Kidney (tissue), 14 donors: ENCODE measurements around the gene TPST1. TPM values are rescaled to one million over a fixed set of nuclear protein-coding genes. Genes with fewer than 3 reads are reported as not detected.

ENCODE experiments used
- DNase-seq, 5 donors: peaks; one replicate each; pipeline ENCODE4 v3.0.0-alpha.2; 2013 to 2020
- FAIRE-seq: peaks from 2 replicates; lab custom pipeline; 2012; peaks lifted over from hg19 to GRCh38; lab: Jason Lieb, UNC
- H3K27ac ChIP-seq, 2 donors: one replicate each; pipeline ENCODE4 v1.7.0; 2013; ENCODE audit warnings: low read depth in 2 of 2, low read length in 2 of 2, inconsistent platforms in 1 of 2
- H3K27me3 ChIP-seq: one replicate; pipeline ENCODE4 v1.7.1; 2013; ENCODE audit warnings: low read length, inconsistent platforms; ENCODE audit not compliant: control insufficient read depth, insufficient read depth
- H3K36me3 ChIP-seq, 3 donors: one replicate each; pipeline versions ENCODE4 v1.7.0 to v1.7.1; 2013; ENCODE audit warnings: low read length in 3 of 3, control low read depth in 1 of 3, inconsistent platforms in 1 of 3; ENCODE audit not compliant: insufficient read depth in 3 of 3, control insufficient read depth in 2 of 3
- H3K4me1 ChIP-seq, 3 donors: one replicate each; pipeline versions ENCODE4 v1.7.0 to v1.7.1; 2013; ENCODE audit warnings: low read length in 3 of 3, inconsistent platforms in 1 of 3, low read depth in 1 of 3; ENCODE audit not compliant: control insufficient read depth in 2 of 3, insufficient read depth in 2 of 3
- H3K4me3 ChIP-seq, 3 donors: one replicate each; pipeline versions ENCODE4 v1.7.0 to v1.8.1; 2013; ENCODE audit warnings: low read length in 3 of 3, control low read depth in 1 of 3, inconsistent platforms in 1 of 3
- H3K9ac ChIP-seq, 3 donors: one replicate each; pipeline versions ENCODE4 v1.7.0 to v1.7.1; 2013; ENCODE audit warnings: low read length in 3 of 3, control low read depth in 1 of 3, inconsistent platforms in 1 of 3
- H3K9me3 ChIP-seq, 3 donors: one replicate each; pipeline versions ENCODE4 v1.7.0 to v1.7.1; 2013; ENCODE audit warnings: low read length in 3 of 3, control low read depth in 1 of 3, inconsistent platforms in 1 of 3; ENCODE audit not compliant: control insufficient read depth in 2 of 3, insufficient read depth in 1 of 3
- CTCF ChIP-seq: IDR thresholded peaks from 3 replicates; pipeline ENCODE4 v1.5.1; 2012; ENCODE audit warnings: mild to moderate bottlenecking, moderate library complexity, borderline replicate concordance; ENCODE audit not compliant: insufficient read depth; ENCODE audit errors: extremely low read depth
- intact Hi-C: fragments of 100-400 bp; cut with DNase I; formaldehyde crosslinking; loops from one replicate; pipeline ENCODE4 v1.11.1; 2022
- polyA plus RNA-seq: library from polyadenylated mRNA; stranded (reverse); fragments of 350-450 nt; fragmentation: Illumina TruSeq; extraction: RNeasy Lipid Tissue Mini Kit (QIAGEN cat#74804); gene quantifications from one replicate; pipeline ENCODE4 v1.2.3, GENCODE V29; 2014; ENCODE audit warnings: low read depth, low replicate concordance; ENCODE audit not compliant: insufficient read depth
- total RNA-seq: library from RNA; stranded (reverse); fragmentation: NEBNext Ultra II Directional; extraction: Animal tissue kit (Norgen Biotek cat#: 25700); gene quantifications from one replicate; pipeline ENCODE4 v1.2.1, GENCODE V29; 2021
- donor health status: control.
- donor health status: control.
- donor health status: control.
- donor health status: control.
- donor health status: control.
- donor health status: DM: yes; HTN: yes; CAD: no.
- donor health status: Normal renal cell carcinoma (clear cell type).

TPST1 gene
- total and polyA plus RNA-seq, 2 donors from 2014 or later = 23.6 to 35.7 TPM

GRCh38 chr7:66189695-66190503 lies 15.2 kb upstream of the TPST1 start:
- no peaks in the 10 kb centered on the region for H3K9me3 ChIP-seq
- intact Hi-C loops = no loop called here
- no peak overlapping the region for H3K27ac ChIP-seq
- H3K4me1 ChIP-seq = no peaks in the 10 kb centered on the region
- DNase-seq (peak in 1 of 5 donors; percentile 39), FAIRE-seq (no peak)
- TF ChIP-seq CTCF = no peak
- H3K36me3 ChIP-seq = no peaks in the 10 kb centered on the region
- no peaks in the 10 kb centered on the region for H3K27me3 ChIP-seq
- no peak overlapping the region for H3K9ac ChIP-seq
- no peak overlapping the region for H3K4me3 ChIP-seq

GRCh38 chr7:66190504-66190857 lies 14.7 kb upstream of the TPST1 start:
- Histone ChIP-seq H3K9me3 (no peaks in the 10 kb centered on the region), H3K27ac (no peak overlapping the region), H3K27me3 (no peaks in the 10 kb centered on the region), H3K4me3 (no peak overlapping the region), H3K9ac (no peak overlapping the region), H3K36me3 (no peaks in the 10 kb centered on the region), H3K4me1 (no peaks in the 10 kb centered on the region)
- TF ChIP-seq CTCF = no peak
- intact Hi-C loops = no loop called here
- no peak for FAIRE-seq
- DNase-seq = no peak

- no peak overlapping the region for H3K9ac ChIP-seq
- no peaks in the 10 kb centered on the region for H3K27me3 ChIP-seq
- no peaks in the 10 kb centered on the region for H3K4me1 ChIP-seq
- no peak for TF ChIP-seq CTCF
- H3K4me3 ChIP-seq = no peak overlapping the region
- DNase-seq (no peak), FAIRE-seq (no peak)
- no peak overlapping the region for H3K27ac ChIP-seq
- no peaks in the 10 kb centered on the region for H3K36me3 ChIP-seq
- intact Hi-C loops = no loop called here
- H3K9me3 ChIP-seq = no peaks in the 10 kb centered on the region
Observed at GRCh38 chr7:66193146-66193725, 11.9 kb upstream of the TPST1 start.
